GM18868 (cell line): ENCODE data around the gene EIF5A2.
A peak's percentile ranks its signal among the peaks of the same experiment; 100 is the strongest.
"Not testable (repeated sequence)": the region's sequence is repeated elsewhere in the genome, so short reads cannot be mapped to it uniquely, and the experiment has no call there.

Source experiments
- ATAC-seq: cut with Tn5 transposase; IDR thresholded peaks from one replicate; pipeline ENCODE4 v1.9.1; 2021; ENCODE audit warnings: mild to moderate bottlenecking, moderate library complexity; ENCODE audit not compliant: unreplicated experiment

EIF5A2 gene

GRCh38 chr3:170897199-170897598, 11.2 kb downstream of the EIF5A2 start:
- not testable (repeated sequence) for ATAC-seq

GRCh38 chr3:170896781-170897180, 11.7 kb downstream of the EIF5A2 start:
- ATAC-seq, result no peak

GRCh38 chr3:170896333-170896732, 12.1 kb downstream of the EIF5A2 start:
- ATAC-seq, result not testable (repeated sequence)

- no peak for ATAC-seq
Measured at GRCh38 chr3:170893895-170894294, 14.5 kb downstream of the EIF5A2 start.

GRCh38 chr3:170889630-170890029, 18.8 kb downstream of the EIF5A2 start:
- no peak for ATAC-seq

- no peak for ATAC-seq
Measured at GRCh38 chr3:170889132-170889531, 19.3 kb downstream of the EIF5A2 start.

- not testable (repeated sequence) for ATAC-seq
Measured at GRCh38 chr3:170884109-170884930, 24.1 kb downstream of the EIF5A2 start.

GRCh38 chr3:170878688-170879087, 29.7 kb downstream of the EIF5A2 start:
- ATAC-seq, result not testable (repeated sequence)

- not testable (repeated sequence) for ATAC-seq
Measured at GRCh38 chr3:170877311-170877710, 31.1 kb downstream of the EIF5A2 start.

GRCh38 chr3:170876537-170876936, 31.9 kb downstream of the EIF5A2 start:
- no peak for ATAC-seq

GRCh38 chr3:170869645-170870593, 38.5 kb downstream of the EIF5A2 start, which contains the start of gene RPL22L1:
TSS of gene RPL22L1 (minus strand) at chr3:170870195. CDS start at chr3:170870167, 28 bp downstream.
- peak; percentile 97 for ATAC-seq

GRCh38 chr3:170869239-170869590, 39.2 kb downstream of the EIF5A2 start:
- ATAC-seq, result no peak

GRCh38 chr3:170868577-170869238, 39.7 kb downstream of the EIF5A2 start:
- ATAC-seq, result no peak

GRCh38 chr3:170867143-170867937, 41.1 kb downstream of the EIF5A2 start:
- peak; percentile 22 for ATAC-seq

GRCh38 chr3:170866499-170866898, 41.9 kb downstream of the EIF5A2 start:
- ATAC-seq, result no peak

GRCh38 chr3:170865209-170866094, 43.0 kb downstream of the EIF5A2 start:
- ATAC-seq, result no peak

- no peak for ATAC-seq
Measured at GRCh38 chr3:170864525-170865208, 43.8 kb downstream of the EIF5A2 start.

GRCh38 chr3:170863816-170864215, 44.6 kb downstream of the EIF5A2 start:
- no peak for ATAC-seq
